Inferior parietal cortex (tissue), 1 donor: ENCODE data around the gene ZNF722.
"Not testable (repeated sequence)": the region's sequence is repeated elsewhere in the genome, so short reads cannot be mapped to it uniquely, and the experiment has no call there.

ENCODE experiments used
- DNase-seq: peaks from one replicate; pipeline ENCODE4 v3.0.0-alpha.2; 2016; ENCODE audit errors: extremely low spot score

The ZNF722 gene

GRCh38 chr7:63998549-63998948, at the start of gene ZNF722:
Gene ZNF722 (plus strand): TSS chr7:63998849. CDS start chr7:63998962, 113 bp downstream.
- no peak for DNase-seq

DNA sequence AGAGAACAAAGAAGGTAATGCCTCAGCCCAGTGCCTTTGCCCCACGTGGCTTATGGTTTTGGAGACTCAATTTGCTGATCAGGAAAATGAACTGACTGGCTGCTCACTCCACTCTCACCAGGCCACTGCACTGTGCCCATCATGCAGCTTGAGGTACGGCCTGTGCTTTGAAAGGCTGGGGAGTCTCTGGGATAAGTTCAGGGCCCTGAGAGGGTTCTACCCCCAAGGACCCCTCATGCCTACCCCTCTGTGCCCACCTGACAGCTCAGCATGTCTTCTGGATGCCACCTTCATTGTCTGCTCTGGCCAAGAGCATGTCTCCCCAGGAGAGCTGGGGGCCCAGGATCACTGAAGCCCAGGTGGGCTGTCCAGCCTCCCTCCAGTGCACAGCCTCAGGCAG, 45.5 kb upstream of the ZNF722 start:
- no peak for DNase-seq

DNA sequence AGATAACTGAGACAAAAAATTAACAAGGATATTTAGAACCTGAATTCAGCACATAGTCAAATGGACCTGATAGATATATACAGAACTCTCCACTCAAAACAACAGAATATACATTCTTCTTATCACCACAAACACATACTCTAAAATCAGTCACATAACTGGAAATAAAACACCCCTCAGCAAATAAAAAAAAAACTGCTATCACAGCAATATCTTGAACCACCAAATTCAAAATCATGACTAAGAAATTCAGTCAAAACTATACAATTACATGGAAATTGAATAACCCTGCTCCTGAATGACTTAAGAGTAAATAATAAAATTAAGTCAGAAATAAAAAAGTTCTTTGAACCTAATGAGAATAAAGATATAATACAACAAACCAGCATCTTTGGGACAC, 30.0 kb upstream of the ZNF722 start:
- DNase-seq: no peak

GRCh38 chr7:64015496-64015895, 16.8 kb downstream of the ZNF722 start:
- DNase-seq: not testable (repeated sequence)

DNA sequence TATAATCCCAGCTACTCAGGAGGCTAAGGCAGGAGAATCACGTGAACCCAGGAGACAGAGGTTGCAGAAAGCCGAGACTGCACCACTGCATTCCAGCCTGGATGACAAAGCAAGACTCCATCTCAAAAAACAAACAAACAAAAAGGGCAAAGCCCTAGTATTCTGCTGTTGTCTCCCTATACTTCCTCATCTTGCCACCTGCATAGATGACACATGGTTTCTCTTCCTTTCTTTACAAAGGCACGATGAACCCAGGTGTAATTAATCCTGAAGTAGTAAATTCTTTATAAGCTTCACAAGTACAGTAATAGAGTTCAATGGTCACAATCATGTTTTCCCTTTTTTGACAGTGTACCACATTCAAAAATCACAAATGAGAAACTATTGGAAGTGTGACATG, 36.7 kb downstream of the ZNF722 start:
- DNase-seq: no peak

DNA sequence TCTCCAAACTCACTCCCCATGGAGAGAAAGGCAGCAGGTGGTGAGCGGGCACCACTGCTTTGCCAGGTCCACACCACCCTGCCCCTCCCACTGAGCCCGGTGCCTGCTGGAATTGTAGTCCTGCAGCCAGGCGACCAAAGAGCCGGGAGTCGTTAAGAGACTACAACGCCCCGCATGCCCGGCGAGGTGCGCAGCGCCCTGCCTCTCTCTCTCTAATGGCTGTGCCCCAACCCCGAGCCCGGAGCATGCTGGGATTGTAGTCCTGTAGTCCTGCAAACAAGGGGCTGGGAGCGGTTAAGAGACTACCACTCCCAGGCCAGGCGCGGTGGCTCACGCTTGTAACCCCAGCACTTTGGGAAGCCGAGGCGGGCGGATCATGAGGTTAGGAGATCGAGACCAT, 38.4 kb downstream of the ZNF722 start:
- DNase-seq: no peak

DNA sequence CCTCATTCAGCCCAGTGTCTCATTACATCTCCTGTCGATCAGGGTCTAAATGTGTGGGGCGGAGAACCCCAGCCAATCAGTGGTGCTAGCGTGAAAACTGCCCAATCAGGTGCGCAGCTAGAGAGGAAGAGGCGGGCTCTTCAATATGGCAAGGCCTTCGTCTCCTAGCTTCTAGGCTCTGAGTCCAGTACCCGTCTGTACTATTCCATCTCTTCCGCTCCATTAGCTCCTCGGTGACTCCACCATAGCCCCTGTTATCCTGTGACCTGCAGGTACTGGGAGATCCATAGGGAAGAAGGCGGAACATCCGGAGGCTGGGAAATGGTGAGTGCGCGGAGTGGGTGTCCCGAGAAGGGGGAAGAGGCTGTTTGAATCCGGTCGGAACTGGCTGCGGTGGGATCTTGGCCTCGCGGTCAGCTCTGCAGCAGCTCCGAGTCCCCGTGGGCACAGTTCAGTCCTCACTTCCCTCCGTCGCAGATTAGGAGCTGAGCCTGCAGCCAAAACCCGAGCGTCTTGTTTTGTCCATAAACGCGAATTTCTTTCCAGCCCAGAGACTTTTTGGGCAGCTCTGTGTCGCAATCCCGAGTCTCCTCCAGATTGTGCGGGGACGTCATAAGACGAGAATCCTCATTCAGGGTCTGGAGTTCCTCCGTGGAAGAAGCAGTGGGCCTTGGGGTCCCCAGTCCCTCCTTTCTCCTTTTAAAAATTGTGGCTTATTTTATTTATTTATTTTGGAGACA, 46.8 kb downstream of the ZNF722 start, which contains the start of gene ZNF727:
ZNF727 (plus strand) TSS at position 134 of the 740 bp plus-strand sequence; CDS start at position 322, 188 bp downstream.
- DNase-seq: peak; percentile 86

DNA sequence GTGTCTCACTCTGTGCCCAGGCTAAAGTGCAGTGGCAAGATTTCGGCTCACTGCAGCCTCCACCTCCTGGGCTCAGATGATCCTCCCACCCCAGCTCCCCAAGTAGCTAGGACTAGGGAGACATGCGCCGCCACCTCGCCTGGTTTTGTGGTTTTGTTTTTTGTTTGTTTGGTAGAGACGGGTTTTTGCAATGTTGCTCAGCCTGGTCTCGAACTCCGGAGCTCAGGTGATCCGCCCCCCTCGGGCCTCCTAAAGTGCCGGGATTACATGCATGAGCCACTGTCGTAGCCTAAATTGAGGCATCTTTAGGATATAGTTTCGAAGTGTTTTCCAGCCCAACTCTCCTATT, 47.4 kb downstream of the ZNF722 start:
- DNase-seq: no peak
